Mesodermal cell (in vitro differentiated cells): ENCODE measurements around the gene CACNA1I.

Experiments used
- H3K27ac ChIP-seq: 2 replicates; pipeline ENCODE4 v1.7.0; 2013; ENCODE audit warnings: mild to moderate bottlenecking, low read depth, low read length, moderate library complexity; ENCODE audit not compliant: severe bottlenecking
- H3K36me3 ChIP-seq: 2 replicates; pipeline ENCODE4 v1.7.1; 2013; ENCODE audit warnings: mild to moderate bottlenecking, low read length, moderate library complexity; ENCODE audit not compliant: control insufficient read depth, insufficient read depth
- H3K4me1 ChIP-seq: one replicate; pipeline ENCODE4 v1.7.1; 2013; ENCODE audit warnings: mild to moderate bottlenecking, low read length; ENCODE audit not compliant: insufficient read depth, control insufficient read depth, poor library complexity, severe bottlenecking
- H3K4me3 ChIP-seq: 2 replicates; pipeline ENCODE4 v1.7.0; 2013; ENCODE audit warnings: low read length, control low read depth, mild to moderate bottlenecking; ENCODE audit not compliant: insufficient read depth, poor library complexity, severe bottlenecking; ENCODE audit errors: extremely low read depth
- H3K9me3 ChIP-seq: 2 replicates; pipeline ENCODE4 v1.7.1; 2013; ENCODE audit warnings: mild to moderate bottlenecking, low read length, moderate library complexity; ENCODE audit not compliant: control insufficient read depth
- WGBS, 2 experiments: methylation state at CpG; one replicate each; pipeline ENCODE4 v1.1.5; 2013; ENCODE audit warnings: missing lambda C conversion rate in 2 of 2; ENCODE audit not compliant: insufficient coverage in 2 of 2; 5-methylcytosine and 5-hydroxymethylcytosine counted together

The CACNA1I gene

GRCh38 chr22:39598017-39598965, 27.7 kb downstream of the CACNA1I start:
- WGBS, 2 experiments: 38 to 60% methylated on average over 20 to 23 of the region's 36 CpGs
- Histone ChIP-seq H3K27ac (no peak overlapping the region), H3K36me3 (no peaks in the 10 kb centered on the region), H3K9me3 (peaks cover 4% of the 10 kb centered on the region), H3K4me1 (peaks cover 3% of the 10 kb centered on the region), H3K4me3 (no peak overlapping the region)

- WGBS, 2 experiments: 90 to 92% methylated on average over 12 to 16 of the region's 18 CpGs
- peaks cover 8% of the 10 kb centered on the region for H3K9me3 ChIP-seq
- no peak overlapping the region for H3K27ac ChIP-seq
- H3K4me3 ChIP-seq: no peak overlapping the region
- H3K4me1 ChIP-seq: no peaks in the 10 kb centered on the region
- H3K36me3 ChIP-seq: no peaks in the 10 kb centered on the region
These were observed 30.1 kb downstream of the CACNA1I start for GRCh38 chr22:39600491-39601179.

- 77 to 79% methylated on average over 9 of the region's 9 CpGs for WGBS, 2 experiments
- Histone ChIP-seq H3K9me3 (peaks cover 8% of the 10 kb centered on the region), H3K27ac (no peak overlapping the region), H3K36me3 (no peaks in the 10 kb centered on the region), H3K4me1 (no peaks in the 10 kb centered on the region), H3K4me3 (no peak overlapping the region)
These were observed 30.6 kb downstream of the CACNA1I start for GRCh38 chr22:39601180-39601535.

- no peak overlapping the region for H3K4me3 ChIP-seq
- H3K27ac ChIP-seq: no peak overlapping the region
- WGBS, 2 experiments: 92 to 100% methylated on average over 1 to 2 of the region's 3 CpGs
- no peaks in the 10 kb centered on the region for H3K4me1 ChIP-seq
- H3K9me3 ChIP-seq: peaks cover 8% of the 10 kb centered on the region
- no peaks in the 10 kb centered on the region for H3K36me3 ChIP-seq
These were observed 32.8 kb downstream of the CACNA1I start for GRCh38 chr22:39603345-39603744.

GRCh38 chr22:39610246-39610645, 39.7 kb downstream of the CACNA1I start:
- H3K36me3 ChIP-seq: no peaks in the 10 kb centered on the region
- no peaks in the 10 kb centered on the region for H3K4me1 ChIP-seq
- no peak overlapping the region for H3K27ac ChIP-seq
- no peaks in the 10 kb centered on the region for H3K9me3 ChIP-seq
- 84 to 87% methylated on average over 7 to 8 of the region's 8 CpGs for WGBS, 2 experiments
- H3K4me3 ChIP-seq: no peak overlapping the region

- WGBS, 2 experiments: 91 to 96% methylated on average over 5 to 7 of the region's 7 CpGs
- H3K27ac ChIP-seq: no peak overlapping the region
- no peaks in the 10 kb centered on the region for H3K36me3 ChIP-seq
- no peaks in the 10 kb centered on the region for H3K4me1 ChIP-seq
- no peak overlapping the region for H3K4me3 ChIP-seq
- H3K9me3 ChIP-seq: no peaks in the 10 kb centered on the region
These were observed 40.2 kb downstream of the CACNA1I start for GRCh38 chr22:39610766-39611165.

- no peak overlapping the region for H3K4me3 ChIP-seq
- H3K4me1 ChIP-seq: no peaks in the 10 kb centered on the region
- H3K27ac ChIP-seq: no peak overlapping the region
- H3K36me3 ChIP-seq: no peaks in the 10 kb centered on the region
- WGBS, 2 experiments: 84 to 97% methylated on average over 2 to 4 of the region's 4 CpGs
- no peaks in the 10 kb centered on the region for H3K9me3 ChIP-seq
These were observed 40.8 kb downstream of the CACNA1I start for GRCh38 chr22:39611360-39611759.

- Histone ChIP-seq H3K36me3 (no peaks in the 10 kb centered on the region), H3K4me3 (no peak overlapping the region), H3K9me3 (no peaks in the 10 kb centered on the region), H3K27ac (no peak overlapping the region), H3K4me1 (no peaks in the 10 kb centered on the region)
- WGBS, 2 experiments: 81 to 91% methylated on average over 7 of the region's 7 CpGs
These were observed 42.4 kb downstream of the CACNA1I start for GRCh38 chr22:39612811-39613548.

- Histone ChIP-seq H3K9me3 (no peaks in the 10 kb centered on the region), H3K4me1 (no peaks in the 10 kb centered on the region)
- 94 to 96% methylated on average over 7 to 9 of the region's 10 CpGs for WGBS, 2 experiments
These were observed 43.0 kb downstream of the CACNA1I start for GRCh38 chr22:39613549-39613921.

GRCh38 chr22:39614442-39614841, 43.9 kb downstream of the CACNA1I start:
- WGBS, 2 experiments: 20 to 40% methylated on average over 2 of the region's 4 CpGs
- H3K27ac ChIP-seq: no peak overlapping the region
- H3K4me3 ChIP-seq: no peak overlapping the region
- H3K4me1 ChIP-seq: no peaks in the 10 kb centered on the region
- no peaks in the 10 kb centered on the region for H3K9me3 ChIP-seq
- H3K36me3 ChIP-seq: no peaks in the 10 kb centered on the region

More at GRCh38 chr22:39613549-39613921, 43.0 kb downstream of the CACNA1I start:
- Histone ChIP-seq H3K36me3 (no peaks in the 10 kb centered on the region), H3K4me3 (no peak overlapping the region), H3K27ac (no peak overlapping the region)
